ENCODE data around the gene FERMT2.
"Not testable (repeated sequence)": the region's sequence is repeated elsewhere in the genome, so short reads cannot be mapped to it uniquely, and the experiment has no call there.

Gene FERMT2

GRCh38 chr14:52948039-52948438, 2.8 kb downstream of the FERMT2 start:
- DNase-seq (ENCODE audit: low read depth in 2 of 2), result no peak

GRCh38 chr14:52944254-52944653, 6.6 kb downstream of the FERMT2 start:
- no peak for DNase-seq (ENCODE audit: low read depth in 2 of 2)

GRCh38 chr14:52939427-52939826, 11.4 kb downstream of the FERMT2 start:
- DNase-seq (ENCODE audit: low read depth in 2 of 2), result no peak

- DNase-seq (ENCODE audit: low read depth in 2 of 2), result no peak
Observed at GRCh38 chr14:52937869-52938268, 13.0 kb downstream of the FERMT2 start.

GRCh38 chr14:52937306-52937705, 13.5 kb downstream of the FERMT2 start:
- no peak for DNase-seq (ENCODE audit: low read depth in 2 of 2)

GRCh38 chr14:52936437-52936836, 14.4 kb downstream of the FERMT2 start:
- DNase-seq (ENCODE audit: low read depth in 2 of 2), result no peak

GRCh38 chr14:52935833-52936232, 15.0 kb downstream of the FERMT2 start:
- DNase-seq (ENCODE audit: low read depth in 2 of 2), result no peak

- no peak for DNase-seq (ENCODE audit: low read depth in 2 of 2)
Observed at GRCh38 chr14:52934762-52935161, 16.1 kb downstream of the FERMT2 start.

- no peak for DNase-seq (ENCODE audit: low read depth in 2 of 2)
Observed at GRCh38 chr14:52929192-52929807, 21.6 kb downstream of the FERMT2 start.

- no peak for DNase-seq (ENCODE audit: low read depth in 2 of 2)
Observed at GRCh38 chr14:52926953-52927352, 23.9 kb downstream of the FERMT2 start.

GRCh38 chr14:52923902-52924575, 26.8 kb downstream of the FERMT2 start:
- no peak for DNase-seq (ENCODE audit: low read depth in 2 of 2)

GRCh38 chr14:52922656-52923055, 28.2 kb downstream of the FERMT2 start:
- no peak for DNase-seq (ENCODE audit: low read depth in 2 of 2)

GRCh38 chr14:52922059-52922458, 28.8 kb downstream of the FERMT2 start:
- DNase-seq (ENCODE audit: low read depth in 2 of 2), result no peak

GRCh38 chr14:52920411-52920810, 30.4 kb downstream of the FERMT2 start:
- DNase-seq (ENCODE audit: low read depth in 2 of 2), result not testable (repeated sequence)

- DNase-seq (ENCODE audit: low read depth in 2 of 2), result no peak
Observed at GRCh38 chr14:52919971-52920370, 30.9 kb downstream of the FERMT2 start.

- peak in 1 of 2 donors; percentile 2 for DNase-seq (ENCODE audit: low read depth in 2 of 2)
Observed at GRCh38 chr14:52918486-52918885, 32.4 kb downstream of the FERMT2 start.

- DNase-seq (ENCODE audit: low read depth in 2 of 2), result no peak
Observed at GRCh38 chr14:52917735-52918134, 33.1 kb downstream of the FERMT2 start.

- no peak for DNase-seq (ENCODE audit: low read depth in 2 of 2)
Observed at GRCh38 chr14:52914295-52914694, 36.6 kb downstream of the FERMT2 start.

GRCh38 chr14:52913271-52913670, 37.6 kb downstream of the FERMT2 start:
- DNase-seq (ENCODE audit: low read depth in 2 of 2), result no peak

GRCh38 chr14:52911904-52912303, 38.9 kb downstream of the FERMT2 start:
- no peak for DNase-seq (ENCODE audit: low read depth in 2 of 2)

- no peak for DNase-seq (ENCODE audit: low read depth in 2 of 2)
Observed at GRCh38 chr14:52910572-52910971, 40.3 kb downstream of the FERMT2 start.

- DNase-seq (ENCODE audit: low read depth in 2 of 2), result no peak
Observed at GRCh38 chr14:52907949-52908348, 42.9 kb downstream of the FERMT2 start.

- DNase-seq (ENCODE audit: low read depth in 2 of 2), result no peak
Observed at GRCh38 chr14:52906141-52906601, 44.7 kb downstream of the FERMT2 start.

Data from stimulated activated CD8-positive, alpha-beta memory T cell treated with anti-CD3 and anti-CD28 coated beads, Interleukin-15, amount 100 ng/mL, for 48 hours (primary cell).